GM19023 (cell line): ENCODE measurements around the gene LSM11.
A peak's percentile ranks its signal among the peaks of the same experiment; 100 is the strongest.

ENCODE experiments used
- ATAC-seq: cut with Tn5 transposase; IDR thresholded peaks from one replicate; pipeline ENCODE4 v1.9.1; 2021; ENCODE audit warnings: mild to moderate bottlenecking, moderate library complexity; ENCODE audit not compliant: unreplicated experiment

The LSM11 gene

GRCh38 chr5:157732596-157733262 lies 10.8 kb upstream of the LSM11 start:
- no peak for ATAC-seq

DNA sequence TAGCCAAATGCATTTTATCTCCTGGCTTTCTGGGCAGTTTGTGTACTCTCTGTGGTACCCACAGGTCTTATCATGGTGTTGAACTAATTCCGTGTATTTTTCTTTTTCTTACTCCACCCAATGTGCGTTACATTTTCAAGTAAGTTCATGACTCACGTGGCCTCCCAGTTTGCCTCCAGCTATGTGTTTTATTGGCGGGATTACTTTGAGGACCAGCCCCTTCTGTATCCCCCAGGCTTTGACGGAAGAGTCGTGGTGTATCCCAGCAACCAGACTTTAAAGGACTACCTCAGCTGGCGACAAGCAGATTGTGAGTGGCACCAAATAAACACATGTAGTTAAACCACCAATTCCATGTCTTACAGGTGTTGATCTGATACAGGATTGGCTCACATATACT lies 9.1 kb upstream of the LSM11 start:
- ATAC-seq = no peak

DNA sequence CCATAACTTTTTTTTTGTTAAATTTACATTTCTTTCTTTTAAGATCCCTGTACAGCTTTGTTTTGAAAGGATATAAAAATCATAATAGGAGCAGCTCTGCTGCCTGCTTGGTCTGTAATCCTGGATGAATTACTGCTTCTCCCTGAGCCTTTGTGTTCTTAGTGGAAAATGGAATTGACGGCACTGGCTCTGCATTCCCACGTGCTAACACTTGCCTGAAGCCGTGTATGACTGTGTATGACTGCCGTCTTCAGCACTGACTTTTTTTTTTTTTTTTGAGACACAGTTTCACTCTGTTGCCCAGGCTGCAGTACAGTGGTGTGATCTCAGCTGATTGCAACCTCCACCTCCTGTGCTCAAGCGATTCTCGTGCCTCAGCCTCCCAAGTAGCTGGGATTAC lies 7.5 kb upstream of the LSM11 start:
- ATAC-seq = no peak

DNA sequence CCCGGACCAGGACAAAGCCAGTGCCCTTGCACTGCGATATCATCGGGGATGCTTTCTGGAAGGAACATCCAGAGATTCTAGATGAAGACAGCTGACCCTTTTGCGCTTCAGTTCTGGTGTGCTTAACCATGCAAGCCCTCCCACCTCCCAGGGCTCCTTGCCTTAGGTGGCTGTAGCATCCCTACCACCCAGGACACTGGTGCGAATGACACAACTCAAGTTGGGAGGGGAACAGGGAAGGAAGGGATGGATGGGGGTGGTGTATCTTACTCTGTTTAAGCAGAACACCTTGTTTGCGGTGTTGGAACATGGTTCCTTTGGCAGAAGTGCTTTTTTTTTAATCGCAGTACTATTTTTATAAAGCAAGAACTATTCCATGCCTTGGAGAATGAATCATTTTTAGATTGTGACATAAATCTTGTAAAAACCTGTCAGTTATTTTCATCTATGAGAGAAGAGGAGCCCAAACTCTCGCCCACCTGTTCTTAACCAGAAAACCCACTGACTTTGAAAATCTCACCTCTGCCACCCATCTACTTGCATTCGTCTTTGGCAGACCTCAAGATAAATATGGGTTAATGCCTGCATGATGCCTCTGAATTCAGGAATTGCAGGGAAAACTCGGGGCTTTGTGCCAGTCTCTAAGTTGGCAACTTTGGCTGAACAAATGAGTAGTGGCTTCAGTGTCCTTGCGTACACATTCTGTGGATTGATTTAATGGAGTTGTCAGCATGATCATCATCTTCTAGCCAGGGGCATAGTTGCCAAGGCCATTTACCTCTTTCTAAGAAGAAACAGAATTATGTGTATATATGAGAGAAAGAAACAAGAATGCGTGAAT lies 3.9 kb upstream of the LSM11 start:
- ATAC-seq = no peak

GRCh38 chr5:157740229-157740610 lies 3.3 kb upstream of the LSM11 start:
- ATAC-seq = no peak

DNA sequence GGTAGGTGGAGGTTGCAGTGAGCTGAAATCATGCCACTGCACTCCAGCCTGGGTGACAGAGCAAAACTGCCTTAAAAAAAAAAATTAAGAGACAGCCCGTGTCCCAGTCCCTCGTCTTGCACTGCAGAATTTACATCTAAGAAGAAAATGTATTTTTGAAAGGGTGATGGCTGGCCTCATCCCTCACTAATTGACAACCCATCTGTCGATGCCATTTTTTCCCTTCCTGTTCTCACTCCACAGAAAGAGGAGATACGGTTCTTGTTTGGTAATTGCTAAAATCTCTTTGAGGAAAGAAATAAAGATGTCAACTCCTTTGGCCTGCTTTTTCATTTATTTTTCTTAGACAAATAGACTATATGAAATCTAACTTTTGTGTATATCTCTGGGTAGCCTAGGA lies 2.4 kb upstream of the LSM11 start:
- ATAC-seq = no peak

- ATAC-seq = peak; percentile 37
Observed at GRCh38 chr5:157744051-157745011, 819 bp downstream of the LSM11 start.

DNA sequence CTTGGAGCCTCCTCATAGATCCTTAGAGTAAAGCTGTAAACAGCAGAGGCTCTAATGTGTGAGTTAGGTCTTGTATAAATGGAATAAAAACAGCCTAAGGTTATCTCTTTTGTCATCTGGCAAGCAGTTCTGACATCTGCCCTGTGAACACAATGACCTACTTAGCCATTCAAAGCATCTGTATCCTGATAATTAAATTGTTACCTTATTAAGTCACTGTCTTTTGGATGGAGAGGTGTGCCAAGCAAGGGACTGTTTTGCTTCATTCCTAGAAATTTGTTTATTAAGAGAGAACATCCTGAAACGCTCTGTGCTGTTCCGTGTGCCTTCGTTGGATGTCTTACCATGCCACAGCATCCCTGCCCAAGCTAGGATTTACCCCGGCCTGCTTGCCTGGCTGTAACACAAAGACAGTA lies 1.5 kb downstream of the LSM11 start:
- no peak for ATAC-seq

- ATAC-seq = no peak
Observed at GRCh38 chr5:157747173-157747740, 3.7 kb downstream of the LSM11 start.

DNA sequence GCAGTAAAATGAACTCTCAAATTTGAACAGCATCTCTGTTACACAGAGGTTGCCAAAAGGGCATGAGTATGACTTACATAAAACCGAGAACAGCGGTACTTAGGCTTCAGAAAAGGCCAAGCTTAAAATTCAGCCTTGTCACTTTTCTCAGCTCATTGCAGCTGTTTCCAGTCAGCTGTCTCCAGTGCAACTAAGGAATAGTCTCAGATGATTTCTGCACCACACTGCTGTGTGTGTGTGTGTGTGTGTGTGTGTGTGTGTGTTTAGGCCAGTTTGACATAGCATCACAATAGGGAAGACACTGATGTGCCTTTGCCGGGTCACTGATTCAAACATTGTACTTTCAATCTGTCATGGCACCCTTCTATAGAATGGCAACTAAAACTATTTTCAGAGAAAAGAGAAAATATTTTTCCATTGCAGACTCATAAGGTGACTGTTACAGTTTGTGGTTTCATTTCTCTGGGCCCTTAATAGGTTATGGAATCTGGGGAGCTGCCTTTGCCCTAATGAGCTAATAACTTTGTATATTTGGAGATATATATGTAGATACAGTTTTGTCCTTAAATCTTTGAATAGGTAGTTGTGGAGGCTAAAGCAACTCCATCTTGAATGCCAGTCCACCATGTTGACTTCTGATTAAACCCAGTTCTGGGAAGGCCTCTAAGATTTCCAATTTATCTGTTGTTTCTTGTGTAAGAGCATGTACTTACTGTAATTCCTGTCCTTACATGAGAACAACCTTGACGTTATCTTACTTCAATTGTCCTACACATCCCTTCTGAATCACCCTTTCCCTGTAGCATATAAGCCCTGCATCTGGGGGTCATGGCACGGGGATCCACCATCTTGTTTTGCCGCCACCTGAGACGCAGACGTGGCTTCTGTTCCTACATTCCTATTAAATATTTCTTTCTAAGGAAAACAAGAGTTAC lies 4.5 kb downstream of the LSM11 start:
- no peak for ATAC-seq

GRCh38 chr5:157748760-157749461 lies 5.4 kb downstream of the LSM11 start:
- no peak for ATAC-seq

DNA sequence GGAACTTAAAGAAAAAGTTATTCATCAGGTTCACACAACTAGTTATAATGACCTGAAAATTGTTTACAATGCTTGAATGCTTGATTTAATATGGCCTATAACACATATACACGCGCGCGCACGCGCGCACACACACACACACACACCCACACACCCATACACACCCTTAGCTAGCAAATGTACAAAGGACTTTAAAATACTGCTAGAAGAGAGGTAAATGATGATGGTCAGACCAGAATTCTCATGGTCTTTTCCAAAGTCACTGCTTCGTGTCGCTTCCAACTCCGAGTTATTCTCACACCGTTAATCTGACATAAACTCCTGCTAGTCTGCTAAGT lies 5.9 kb downstream of the LSM11 start:
- ATAC-seq = no peak

GRCh38 chr5:157750320-157750719 lies 6.8 kb downstream of the LSM11 start:
- no peak for ATAC-seq

DNA sequence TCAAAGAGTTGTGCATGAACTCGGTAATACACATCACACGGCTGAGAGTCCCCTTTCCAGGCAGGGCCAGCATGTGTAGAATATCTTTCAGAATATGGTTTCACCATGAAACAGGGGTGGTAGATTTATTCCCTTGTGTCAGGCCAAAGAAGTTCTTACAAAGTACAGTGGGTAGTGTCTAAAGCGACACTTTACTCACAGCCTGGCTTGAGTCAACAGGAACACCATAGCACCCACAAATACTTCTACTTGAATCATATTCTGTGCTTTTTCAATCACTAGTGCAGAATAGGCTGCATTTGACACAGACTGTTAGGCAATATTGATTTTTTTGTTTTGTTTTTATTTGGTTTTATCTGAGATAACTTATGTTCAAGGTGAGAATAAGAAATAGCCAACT lies 12.6 kb downstream of the LSM11 start:
- no peak for ATAC-seq

GRCh38 chr5:157758706-157759105 lies 15.2 kb downstream of the LSM11 start:
- no peak for ATAC-seq

DNA sequence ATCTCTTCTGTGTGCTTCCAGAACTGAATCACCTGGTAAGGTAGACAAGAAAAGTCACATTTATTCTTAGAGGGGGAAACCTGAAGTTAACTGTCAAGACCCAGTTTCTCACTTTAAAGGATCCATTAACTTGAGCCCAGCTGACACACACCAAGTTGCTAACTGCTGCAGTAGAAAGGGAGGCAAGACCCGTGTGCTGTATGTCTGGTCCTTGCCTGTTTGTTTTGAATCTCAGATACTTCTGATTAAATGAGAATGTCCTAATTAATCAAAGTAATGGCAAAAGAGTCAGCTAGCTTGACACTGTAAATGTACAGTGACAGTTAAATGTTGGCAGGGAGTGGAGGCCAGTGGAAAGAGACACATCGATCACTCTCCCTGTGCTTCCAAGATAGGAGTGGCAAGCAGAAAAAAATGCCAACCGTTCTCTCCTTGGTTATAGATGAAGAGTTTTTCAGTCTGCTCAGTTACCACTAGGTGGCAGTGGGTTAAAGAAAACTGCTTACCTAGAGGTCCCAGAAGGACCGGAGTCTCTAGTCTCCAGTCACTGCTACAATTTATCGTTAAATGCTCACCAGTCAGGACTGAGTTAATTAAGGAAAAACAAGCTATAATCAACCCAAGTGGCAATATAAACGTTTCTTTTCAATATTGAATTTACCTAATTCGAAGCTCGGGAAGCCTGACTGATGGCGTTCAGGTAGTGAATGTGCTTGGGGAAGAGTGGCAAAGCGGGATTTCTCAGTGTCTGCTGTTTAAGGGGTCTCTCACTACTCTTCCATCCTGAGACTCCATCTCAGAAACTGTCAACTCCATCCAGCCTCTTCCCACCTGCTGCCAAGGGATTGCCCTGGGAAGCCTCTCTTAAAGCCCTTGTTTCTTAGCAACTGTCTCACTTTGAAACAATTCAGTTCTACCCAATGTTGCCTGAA lies 18.4 kb downstream of the LSM11 start:
- ATAC-seq = no peak

DNA sequence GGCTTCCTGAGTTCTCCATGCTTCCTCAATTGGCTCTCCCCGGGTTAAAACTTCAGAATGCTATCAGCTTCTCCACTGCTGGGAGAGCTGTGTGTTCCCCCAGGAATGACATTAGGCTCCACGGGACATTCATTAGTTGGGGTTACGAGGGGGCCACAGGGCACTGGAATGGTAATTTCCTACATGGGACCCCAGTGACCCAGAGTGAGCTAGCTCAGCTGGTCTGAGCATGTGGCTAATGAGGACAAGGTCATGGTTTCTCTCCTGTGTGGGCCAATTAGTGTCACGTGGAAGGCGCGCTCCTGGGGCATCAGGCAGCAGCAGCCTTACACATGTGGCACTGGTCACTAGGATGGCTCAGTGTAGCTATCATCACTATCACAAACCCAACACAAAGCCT lies 21.0 kb downstream of the LSM11 start:
- ATAC-seq = no peak

GRCh38 chr5:157766442-157766841 lies 22.9 kb downstream of the LSM11 start:
- no peak for ATAC-seq
